CD4-positive, alpha-beta T cell treated with Interleukin-1 beta for 1 hour (primary cell): ENCODE results near the gene SH2D5.

Experiments used
- DNase-seq, 2 donors: peaks; one replicate each; pipeline ENCODE4 v3.0.0-alpha.2; 2020 to 2022

The SH2D5 gene

DNA sequence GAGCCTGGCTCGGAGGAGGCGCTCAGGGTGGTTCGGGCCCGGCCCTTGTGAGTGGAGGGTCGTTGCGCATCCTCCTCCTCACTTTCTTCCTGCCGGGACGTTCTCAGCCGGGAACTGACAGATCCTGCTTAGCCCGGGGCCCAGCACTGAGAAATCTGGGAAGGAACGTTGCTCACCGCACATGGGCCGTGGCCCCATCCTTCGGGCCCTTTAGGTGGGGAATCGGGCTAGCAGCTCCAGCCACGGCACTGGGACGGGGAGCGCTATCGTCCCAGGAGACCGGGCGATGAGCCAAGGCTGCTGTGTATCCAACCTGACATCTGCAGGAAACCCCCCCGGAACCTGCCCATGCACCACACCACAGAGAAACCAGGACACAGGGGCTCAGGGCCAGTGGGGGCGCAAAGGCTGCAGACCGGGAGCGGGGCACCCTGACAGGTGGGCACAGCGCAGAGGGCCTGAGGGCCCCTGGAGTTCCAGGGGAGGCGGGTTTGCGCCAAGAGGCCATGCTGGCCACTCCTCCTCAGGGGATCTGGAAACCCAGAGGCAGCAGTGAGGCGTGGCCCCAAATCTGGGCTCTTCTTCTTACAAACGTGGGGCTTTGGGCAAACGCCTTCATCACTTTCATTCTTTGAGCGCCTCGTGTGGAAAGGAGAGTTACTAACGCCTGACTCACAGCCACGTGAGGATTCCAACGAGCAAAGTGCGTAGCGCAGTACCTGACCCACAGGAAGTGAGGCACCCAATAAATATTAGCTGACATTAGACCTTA is at the start of gene SH2D5:
Gene SH2D5 (minus strand): TSS at position 116 of the 772 bp plus-strand sequence. CDS start 4,659 bp downstream, outside the sequence.
- peak; percentile 70 to 80 for DNase-seq

DNA sequence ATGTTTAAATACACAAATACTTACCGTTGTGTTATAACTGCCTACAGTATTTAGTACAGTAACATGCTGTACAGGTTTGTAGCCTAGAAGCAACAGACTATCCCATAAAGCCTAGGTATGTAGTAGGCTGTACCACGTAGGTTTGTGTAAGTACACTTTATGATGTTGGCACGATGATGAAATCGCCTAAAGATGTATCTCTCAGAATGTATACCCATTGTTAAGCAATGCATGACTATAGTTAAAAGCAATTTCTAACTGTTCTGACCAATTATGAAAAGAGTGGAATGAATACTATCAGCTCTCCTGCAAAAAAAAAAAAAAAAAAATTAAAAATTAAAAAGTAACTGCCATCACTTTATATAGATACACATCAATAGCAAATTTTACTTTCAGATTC is 43.2 kb upstream of the SH2D5 start:
- no peak for DNase-seq

DNA sequence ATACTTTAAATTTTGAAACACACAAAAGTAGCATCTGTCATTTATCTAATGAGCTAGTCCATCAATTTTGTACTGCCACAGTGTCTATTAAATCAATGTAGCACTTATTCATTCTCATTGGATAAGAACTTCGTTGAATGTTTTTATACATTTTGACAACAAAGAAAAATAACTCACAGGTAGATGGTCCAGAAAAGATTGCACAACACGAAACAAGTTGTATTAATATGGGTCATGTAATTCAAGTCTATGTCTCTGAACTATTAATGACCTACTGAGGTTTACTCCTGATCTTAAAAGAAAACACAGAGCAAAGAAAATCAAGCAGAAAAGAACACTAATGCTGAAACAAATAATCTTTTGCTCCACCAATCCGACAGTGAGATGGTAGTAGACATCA is 39.3 kb upstream of the SH2D5 start:
- no peak for DNase-seq

DNA sequence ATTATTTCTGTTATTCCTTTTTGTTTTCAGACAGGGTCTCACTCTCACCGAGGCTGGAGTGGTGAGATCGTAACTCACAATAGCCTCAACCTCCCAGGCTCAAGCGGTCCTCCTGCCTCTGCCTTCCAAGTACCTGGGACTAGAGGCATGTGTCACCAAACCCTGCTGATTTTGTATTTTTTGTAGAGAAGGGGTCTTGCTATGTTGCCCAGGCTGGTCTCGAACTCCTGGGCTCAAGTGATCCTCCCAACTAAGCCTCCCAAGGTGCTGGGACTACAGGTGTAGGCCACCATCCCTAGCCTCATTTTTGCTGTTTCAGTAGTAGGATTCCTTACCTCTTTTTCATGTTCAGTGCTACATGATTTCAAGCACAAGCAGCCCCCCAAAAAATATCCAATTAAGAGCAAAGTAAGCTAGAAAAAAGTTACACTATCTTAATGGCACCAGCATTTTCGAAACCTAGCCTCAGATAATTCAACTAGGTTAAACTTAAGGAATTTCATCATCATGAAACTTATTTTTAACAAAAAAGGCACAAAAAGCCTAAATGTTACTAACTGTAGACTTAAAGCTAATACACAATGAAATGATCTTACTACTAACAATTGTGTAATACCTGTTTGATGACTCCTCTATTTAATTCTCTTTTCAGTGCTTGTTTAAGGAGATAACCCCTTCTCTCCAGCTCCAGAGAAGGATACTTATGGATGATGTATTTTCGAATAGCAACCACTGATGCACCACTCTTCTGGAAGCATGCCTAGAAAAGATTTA is 38.0 kb upstream of the SH2D5 start:
- DNase-seq: no peak

DNA sequence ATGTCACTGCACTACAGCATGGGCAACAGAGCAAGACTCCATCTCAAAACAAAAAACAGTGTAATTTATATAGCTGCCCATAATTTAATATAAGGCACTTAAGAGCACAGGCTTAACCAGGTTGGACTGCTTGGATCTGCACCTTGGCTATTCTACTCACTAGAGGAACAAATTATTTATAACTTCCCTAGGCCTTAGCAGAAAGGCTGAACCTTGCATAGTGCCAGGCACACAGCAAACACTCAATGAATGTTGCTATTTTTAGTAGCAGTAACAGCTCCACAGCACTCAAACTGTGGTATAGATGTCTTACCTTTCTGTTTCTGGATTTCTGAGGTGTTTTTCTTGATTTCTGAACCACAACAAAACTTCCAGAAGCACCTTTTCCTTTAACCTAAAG is 34.8 kb upstream of the SH2D5 start:
- no peak for DNase-seq

DNA sequence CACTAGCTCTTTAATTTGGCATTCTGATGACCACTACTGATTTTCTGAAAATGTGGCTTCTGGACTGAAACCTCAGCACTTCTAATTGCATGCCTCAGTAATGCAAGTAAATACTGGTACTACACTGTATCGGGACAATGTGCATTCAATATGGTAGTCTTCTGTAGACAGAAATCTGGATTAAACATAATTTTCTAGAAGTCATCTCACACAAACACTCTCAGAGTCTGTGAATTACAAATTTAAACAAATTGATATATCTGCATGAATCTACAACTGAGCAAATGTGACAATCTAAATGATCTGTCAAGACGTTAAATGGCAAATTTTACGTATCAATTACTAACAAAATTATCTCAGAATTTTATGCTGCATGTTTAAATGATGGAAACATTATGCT is 30.9 kb upstream of the SH2D5 start:
- DNase-seq: no peak

DNA sequence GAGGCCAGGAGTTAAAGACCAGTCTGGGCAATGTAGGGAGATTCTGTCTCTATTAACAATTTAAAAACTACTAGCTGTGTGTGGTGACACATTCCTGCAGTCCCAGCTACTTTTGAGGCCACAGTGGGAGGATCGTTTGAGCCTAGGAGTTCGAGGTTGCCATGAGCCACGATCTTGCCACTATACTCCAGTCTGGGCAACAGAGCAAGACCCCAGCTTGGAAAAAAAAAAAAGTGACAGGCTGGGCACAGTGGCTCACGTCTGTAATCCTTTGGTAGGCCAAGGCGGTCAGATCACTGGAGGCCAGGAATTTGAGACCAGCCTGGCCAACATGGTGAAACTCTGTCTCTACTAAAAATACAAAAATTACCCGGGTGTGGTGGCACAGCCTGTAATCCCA is 27.8 kb upstream of the SH2D5 start:
- no peak for DNase-seq

DNA sequence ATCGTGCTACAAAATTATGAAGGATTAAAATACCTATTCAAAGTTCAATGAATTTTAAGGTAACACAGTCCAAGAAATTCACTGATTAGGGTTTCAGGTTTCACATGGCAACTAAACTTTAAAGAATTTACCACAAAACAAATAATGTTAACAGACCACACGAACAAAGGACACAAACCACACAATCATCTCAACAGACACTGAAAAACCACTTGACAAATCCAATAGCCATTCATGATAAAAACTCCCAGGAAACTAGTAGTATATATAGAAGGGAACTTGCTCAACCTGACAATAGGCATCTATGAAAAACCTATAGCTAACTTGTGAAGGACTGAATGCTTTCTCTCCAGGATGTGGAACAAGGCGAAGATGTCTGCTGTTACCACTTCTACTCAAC is 21.1 kb upstream of the SH2D5 start:
- no peak for DNase-seq

DNA sequence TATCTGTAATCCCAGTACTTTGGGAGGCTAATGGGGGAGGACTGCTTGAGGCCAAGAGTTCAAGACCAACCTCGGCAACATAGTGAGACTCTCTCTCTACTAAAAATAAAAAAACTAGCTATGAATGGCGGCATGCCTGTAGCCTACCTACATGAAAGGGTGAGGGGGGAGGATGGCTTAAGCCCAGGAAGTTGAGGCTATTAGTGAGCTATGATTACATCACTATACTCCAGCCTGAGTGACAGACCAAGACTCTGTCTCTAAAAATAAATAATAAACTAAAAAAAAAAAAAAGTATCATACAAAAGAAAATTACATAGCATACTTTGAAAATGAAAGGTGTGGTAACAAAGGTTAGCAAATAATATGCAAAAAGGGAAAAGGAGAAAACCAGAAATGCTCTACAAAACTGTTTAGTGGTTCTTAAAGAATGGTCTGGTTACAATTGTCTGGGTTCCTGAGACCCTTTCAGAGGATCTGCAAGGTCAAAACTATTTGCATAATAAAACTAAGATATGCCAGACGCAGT is 19.0 kb upstream of the SH2D5 start:
- DNase-seq: no peak

DNA sequence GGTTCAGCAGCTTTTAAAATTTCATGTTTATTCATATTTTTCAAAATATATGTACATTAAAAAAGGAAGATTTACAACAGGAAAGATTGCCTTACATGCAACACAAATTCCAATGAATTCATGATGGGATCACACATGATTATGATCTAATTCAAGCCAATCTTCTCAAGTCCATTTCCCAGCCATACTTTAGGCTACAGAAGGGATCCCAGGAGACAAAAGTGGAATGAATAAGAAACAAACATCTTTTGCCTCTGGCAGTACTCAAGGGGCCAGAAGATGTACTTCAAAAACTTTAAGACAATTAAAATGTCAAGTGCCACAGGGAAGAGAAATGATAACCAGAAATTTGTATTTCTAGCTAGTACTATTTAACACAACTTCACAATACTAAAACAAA is 10.2 kb upstream of the SH2D5 start:
- DNase-seq: no peak

DNA sequence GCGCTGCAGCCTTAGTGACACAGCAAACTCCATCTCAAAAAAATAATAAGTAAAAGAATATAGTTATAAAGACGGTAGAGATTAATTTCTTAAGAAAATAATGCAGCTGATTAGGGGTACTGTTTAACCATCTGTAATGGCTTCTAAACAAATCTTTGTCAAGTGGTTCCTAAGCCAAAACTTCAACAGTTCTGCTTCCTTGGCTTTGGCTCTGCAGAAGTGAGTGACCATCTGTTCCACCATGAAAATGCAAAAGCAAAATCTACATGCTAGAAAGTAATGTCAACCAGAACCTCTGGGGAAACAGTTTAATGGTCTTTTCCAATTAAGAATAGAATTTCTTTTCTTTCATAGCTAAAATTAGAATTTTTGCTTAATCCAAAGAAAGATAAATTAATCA is 8.3 kb upstream of the SH2D5 start:
- no peak for DNase-seq

DNA sequence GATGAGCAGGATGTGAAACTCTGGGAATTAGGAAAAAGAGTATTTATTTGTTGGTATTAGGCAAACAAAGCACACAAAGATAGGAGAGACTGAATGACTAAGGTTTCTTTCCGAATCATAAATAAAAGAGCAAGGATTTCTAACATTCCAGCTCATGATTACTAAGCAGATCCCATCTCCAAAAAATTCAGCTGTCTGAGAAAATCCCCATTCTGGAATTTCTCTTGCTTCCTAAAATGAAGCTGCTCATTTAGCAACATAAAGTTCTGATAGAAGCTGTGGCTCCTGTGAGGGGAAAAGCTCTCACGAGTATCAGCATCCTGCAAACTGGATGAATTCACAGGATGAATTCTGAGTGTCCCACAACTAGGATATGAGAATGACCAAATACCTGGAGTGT is 6.7 kb upstream of the SH2D5 start:
- DNase-seq: no peak

DNA sequence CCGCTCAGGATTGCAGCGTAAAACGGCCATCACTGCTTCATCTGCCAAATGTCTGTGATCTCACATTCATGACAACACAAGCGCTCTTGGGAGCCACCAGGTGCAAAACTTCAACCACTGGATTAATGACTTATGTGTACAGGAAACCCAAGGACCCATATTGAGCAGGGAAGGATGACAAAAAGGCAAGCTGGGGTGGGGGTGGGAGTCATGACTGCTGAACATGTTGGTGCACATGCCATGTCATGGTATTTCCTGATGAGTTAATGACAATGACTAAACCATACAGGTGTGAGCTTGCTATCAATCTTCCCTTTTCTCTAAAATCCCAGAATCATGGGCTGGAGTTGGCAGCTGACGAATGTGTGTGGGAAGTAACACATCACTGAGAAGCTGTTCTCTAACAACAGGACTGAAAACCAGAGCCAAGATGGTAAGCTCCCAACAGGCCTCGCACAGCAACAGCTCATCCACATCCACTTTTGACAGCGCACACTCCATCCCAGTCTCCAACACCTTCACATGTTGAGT is 3.1 kb upstream of the SH2D5 start:
- no peak for DNase-seq

DNA sequence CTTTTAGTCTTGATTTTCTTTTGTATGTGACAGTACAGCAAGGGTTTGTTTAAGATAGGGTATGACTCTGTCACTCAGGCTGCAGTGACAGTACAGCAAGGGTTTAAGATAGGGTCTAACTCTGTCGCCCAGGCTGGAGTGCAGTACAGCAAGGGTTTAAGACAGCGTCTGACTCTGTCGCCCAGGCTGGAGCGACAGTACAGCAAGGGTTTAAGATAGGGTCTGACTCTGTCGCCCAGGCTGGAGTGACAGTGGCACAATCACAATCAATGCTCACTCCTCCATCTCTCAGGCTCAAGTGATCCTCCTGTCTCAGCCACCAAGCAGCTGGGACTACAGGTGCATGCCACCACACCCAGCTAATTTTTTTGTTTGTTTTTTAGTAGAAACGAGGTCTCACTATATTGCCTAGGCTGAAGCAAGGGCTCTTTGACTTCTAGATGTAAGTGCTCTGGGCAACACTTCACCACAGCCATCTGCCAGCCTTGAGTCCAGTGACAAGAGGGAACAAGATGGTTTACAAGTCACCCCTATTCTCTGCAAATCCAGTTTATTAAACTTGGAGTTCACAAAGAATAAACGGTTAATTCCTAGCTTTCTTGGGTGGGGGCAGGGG is 965 bp upstream of the SH2D5 start:
- DNase-seq: no peak

DNA sequence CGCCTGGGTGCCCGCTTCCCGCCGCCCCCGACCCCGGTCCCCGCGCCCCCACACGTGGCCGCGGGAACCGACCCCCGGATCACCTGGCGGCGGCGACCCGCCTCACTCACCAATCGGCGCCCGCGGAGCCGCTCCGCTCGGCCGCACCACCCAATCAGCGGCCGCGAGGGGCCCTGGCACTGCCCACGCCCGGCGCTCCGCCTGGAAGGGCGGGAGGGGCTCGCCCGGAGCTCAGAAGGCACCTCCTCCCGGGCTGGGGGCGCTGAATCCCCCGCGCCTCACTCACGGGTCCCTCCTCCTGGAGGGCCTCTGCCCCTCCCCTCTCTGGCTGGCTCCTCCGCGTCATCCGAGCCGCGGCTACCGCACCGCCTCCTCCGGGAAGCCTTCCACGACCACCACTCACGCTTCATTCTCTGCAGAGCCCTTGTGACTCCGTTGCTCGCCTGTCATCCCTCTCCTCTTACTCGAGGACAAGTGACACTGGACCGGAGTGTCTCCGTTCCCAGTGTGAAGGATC is 374 bp downstream of the SH2D5 start:
- peak; percentile 55 to 64 for DNase-seq

DNA sequence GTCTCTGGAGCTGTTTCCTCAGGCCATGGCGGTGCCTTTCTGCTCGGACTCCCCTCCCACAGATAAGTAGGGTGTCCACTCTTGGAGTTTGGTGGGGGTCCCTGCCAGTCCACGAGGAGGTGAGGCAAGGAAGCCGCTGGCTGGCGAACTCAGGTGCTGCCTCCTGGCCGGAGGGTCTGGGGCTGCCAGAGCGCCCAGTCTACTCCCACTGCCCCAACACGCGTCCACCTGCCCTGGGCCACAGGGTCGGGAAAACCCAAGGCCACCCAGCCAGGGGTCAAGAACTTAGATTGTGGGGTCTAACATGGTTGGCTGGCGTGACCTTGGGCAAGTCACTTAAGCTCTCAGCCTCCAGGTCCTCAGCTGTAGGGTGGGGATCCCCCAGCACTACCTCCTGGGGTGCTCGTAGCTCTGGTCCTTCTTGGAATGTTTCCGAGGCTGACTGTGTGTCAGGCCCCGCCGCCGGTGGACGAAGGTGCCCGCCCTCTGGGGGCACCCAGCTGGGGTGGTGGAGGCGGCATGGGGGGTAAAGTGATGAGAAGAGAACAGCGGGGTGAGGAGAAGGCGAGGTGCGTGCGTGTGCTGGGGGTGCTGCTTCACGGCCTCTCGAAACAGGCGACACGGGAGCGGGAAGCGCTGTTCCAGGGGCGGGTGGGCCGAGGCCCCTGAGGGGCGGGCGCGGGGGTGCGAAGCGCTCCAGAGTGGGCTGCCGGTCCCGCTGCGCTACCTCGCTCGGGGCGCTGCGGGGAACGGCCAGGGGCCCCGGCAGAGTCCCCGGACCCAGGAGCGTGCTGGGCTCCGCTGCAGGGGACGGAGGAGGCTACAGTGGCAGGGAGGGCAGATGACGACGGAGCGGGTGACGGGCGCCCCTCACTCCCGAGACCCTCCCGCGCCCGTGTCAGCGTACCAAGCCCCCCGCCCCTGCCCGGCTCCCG is 1.2 kb downstream of the SH2D5 start:
- DNase-seq: no peak

DNA sequence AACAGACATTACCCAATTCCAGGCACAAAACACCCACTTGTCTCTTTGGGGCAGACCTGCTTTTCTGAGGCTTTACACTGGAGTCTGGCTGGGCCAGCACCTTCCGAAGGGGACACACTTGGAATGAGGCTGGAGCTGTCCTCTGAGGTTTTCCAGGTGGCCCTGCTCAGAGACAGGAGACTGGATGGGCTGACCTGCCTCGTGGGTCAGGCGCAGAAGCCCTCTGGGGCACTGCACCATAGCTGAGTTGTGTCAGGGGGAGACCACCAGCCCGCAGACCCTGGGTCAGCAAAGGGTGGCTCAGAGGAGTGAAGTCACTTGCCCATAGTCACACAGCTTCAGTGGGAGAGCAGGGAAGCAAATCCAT is 1.8 kb downstream of the SH2D5 start:
- no peak for DNase-seq

DNA sequence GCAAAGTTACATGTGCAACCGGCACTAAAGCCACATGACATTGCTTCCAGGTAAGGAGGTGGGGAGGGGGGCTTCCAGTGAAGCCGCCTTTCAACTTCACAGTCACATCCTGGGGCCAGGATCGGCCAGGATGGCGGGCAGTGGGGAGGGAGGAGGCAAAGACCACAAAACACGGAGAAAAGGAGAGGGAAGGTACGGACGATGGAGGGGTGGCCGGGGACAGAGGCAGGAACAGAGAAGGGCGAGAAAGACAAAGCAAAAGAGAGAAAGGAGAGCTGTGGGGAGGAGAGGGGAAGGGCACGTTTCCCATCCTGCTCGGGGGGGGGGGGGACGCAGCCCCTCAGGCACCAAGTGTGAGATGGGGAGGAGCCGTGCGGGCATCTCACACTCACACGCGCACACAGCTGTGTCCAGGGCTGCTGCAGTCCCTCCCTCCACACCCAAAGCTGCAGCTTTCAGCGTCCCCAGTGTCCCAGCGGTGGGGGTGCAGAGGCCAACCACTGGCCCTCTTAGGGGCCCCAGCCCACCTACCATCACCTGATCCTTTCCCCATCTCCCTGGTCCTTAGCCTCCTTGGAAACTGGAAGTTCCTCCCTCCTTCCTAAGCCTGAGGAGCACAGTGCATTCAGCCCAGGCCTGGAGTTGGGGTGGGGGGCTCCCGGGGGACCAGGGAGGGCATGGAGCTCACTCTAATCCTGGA is 2.4 kb downstream of the SH2D5 start:
- DNase-seq: no peak

DNA sequence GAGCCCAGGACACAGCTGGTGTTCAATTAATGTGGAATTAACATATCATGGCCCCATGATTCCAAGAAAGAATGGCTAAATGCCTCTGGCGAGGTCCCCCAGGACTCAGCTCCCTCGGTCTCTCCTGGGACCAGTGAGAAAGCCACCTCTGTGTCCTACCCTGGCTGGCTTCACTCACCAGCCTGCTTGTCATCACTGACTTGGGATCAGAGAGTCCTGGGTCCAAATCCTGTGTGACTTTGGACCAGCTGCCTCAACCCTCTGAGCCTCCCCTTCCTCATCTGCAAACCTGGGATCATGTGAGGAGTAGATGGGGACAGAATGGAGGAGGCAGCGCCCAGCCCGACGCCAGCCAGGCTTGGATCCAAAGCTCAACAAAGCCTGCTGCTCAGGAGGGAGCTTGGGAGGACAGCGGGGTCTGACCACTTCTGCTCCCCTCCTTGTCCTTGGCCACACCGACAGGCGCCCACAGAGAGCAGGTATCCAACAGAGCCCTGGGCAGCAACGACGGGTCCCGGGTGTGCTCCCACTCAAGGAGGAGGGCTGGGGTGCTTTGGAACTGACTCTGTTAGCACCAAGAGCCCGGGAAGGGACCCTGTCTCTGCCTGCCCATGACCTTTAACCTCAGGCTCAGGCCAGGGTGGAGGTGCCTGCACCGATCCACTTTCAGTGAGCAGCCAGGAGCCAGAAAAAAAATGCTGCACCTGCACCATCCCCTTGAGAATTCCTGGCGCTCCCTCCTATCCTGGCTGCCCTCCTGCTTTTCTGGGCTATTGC is 3.2 kb downstream of the SH2D5 start:
- DNase-seq: no peak

DNA sequence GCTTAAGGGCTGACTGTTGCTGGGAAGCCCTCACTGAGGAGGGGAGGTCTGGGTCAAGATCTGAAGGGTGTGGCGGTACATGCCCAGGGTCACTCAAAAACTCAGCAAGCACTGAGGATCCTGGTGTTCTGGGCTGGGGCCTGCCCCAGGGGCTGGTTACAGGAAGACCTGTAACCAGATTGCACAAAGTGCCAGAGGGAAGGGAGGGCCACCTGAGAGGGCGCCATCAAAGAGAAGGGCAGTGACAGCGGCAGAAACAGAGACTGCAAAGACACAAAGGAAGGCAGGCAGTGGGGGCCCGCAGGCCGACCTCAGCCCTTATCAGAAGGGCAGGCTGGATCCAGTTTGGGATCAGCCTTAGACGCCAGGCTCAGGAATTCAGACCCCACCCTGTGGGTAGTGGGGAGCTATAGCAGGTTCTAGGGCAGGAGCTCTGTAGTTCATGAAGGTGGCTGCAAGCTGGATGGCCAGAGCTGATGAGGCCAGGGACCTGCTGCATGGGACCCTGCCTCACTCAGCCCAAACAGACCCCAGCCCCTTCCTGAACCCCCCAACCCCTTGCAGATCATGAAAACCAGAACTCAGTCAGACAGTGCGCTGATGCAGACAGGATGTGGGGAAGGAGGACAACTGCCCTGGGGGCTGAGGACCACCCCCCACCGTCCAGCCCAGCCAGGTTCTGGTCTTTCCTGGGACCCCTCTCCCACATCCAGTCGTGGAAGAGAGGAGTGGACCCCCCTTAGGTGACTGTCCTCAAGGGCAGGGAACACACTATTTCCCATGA is 3.9 kb downstream of the SH2D5 start:
- no peak for DNase-seq
